Keratinocyte (primary cell): Measurements from ENCODE around the gene NUDT6. TPM values are rescaled to one million over a fixed set of nuclear protein-coding genes. Genes with fewer than 3 reads are reported as not detected.

Source experiments
- DNase-seq: peaks from one replicate; pipeline ENCODE4 v3.0.0-alpha.2; 2011; ENCODE audit warnings: low read depth, missing footprints, low spot score
- FAIRE-seq: peaks from 2 replicates; lab custom pipeline; 2011; peaks lifted over from hg19 to GRCh38; lab: Jason Lieb, UNC
- H2AFZ ChIP-seq: 2 replicates; pipeline ENCODE4 v1.6.0; 2012; ENCODE audit warnings: low read length, control low read depth, inconsistent platforms; ENCODE audit not compliant: control insufficient read depth
- H3K27ac ChIP-seq: 2 replicates; pipeline ENCODE4 v1.5.1; 2011; ENCODE audit warnings: low read length; ENCODE audit not compliant: control insufficient read depth, insufficient read depth
- H3K27me3 ChIP-seq: 3 replicates; pipeline ENCODE4 v1.6.0; 2011; ENCODE audit warnings: low read length; ENCODE audit not compliant: control insufficient read depth, insufficient read depth; ENCODE audit errors: extremely low read depth
- H3K36me3 ChIP-seq, 2 experiments: 2 replicates in 1 of 2; 3 replicates in 1 of 2; pipeline ENCODE4 v1.5.1; 2011; ENCODE audit warnings: low read length in 2 of 2, mild to moderate bottlenecking in 1 of 2; ENCODE audit not compliant: control insufficient read depth in 2 of 2, insufficient read depth in 2 of 2; ENCODE audit errors: extremely low read depth in 1 of 2
- H3K4me1 ChIP-seq: 3 replicates; pipeline ENCODE4 v1.5.1; 2011; ENCODE audit warnings: low read length; ENCODE audit not compliant: control insufficient read depth, insufficient read depth; ENCODE audit errors: extremely low read depth
- H3K4me2 ChIP-seq: 3 replicates; pipeline ENCODE4 v1.6.0; 2011; ENCODE audit warnings: low read depth, low read length; ENCODE audit not compliant: control insufficient read depth, insufficient read depth; ENCODE audit errors: extremely low read depth
- H3K4me3 ChIP-seq, 3 experiments: fragments of 200-600 bp in 1 of 3; sonication (generic) in 1 of 3; 2 replicates in 2 of 3; 3 replicates in 1 of 3; pipeline ENCODE4 v1.5.1; 2011 to 2016; ENCODE audit warnings: low read length in 3 of 3, mild to moderate bottlenecking in 3 of 3, control low read depth in 2 of 3, inconsistent platforms in 1 of 3, low read depth in 1 of 3, mixed read lengths in 1 of 3, mixed run types in 1 of 3, moderate library complexity in 1 of 3; ENCODE audit not compliant: control insufficient read depth in 2 of 3, insufficient read depth in 2 of 3; ENCODE audit errors: extremely low read depth in 1 of 3
- H3K79me2 ChIP-seq: 2 replicates; pipeline ENCODE4 v1.6.0; 2012; ENCODE audit warnings: low read length; ENCODE audit not compliant: control insufficient read depth, insufficient read depth
- H3K9ac ChIP-seq: 3 replicates; pipeline ENCODE4 v1.6.0; 2011; ENCODE audit warnings: low read length; ENCODE audit not compliant: control insufficient read depth, insufficient read depth; ENCODE audit errors: extremely low read depth
- H3K9me1 ChIP-seq: 3 replicates; pipeline ENCODE4 v1.6.0; 2011; ENCODE audit warnings: low read length; ENCODE audit not compliant: control insufficient read depth, insufficient read depth; ENCODE audit errors: extremely low read depth
- H3K9me3 ChIP-seq: 2 replicates; pipeline ENCODE4 v1.5.1; 2012; ENCODE audit warnings: low read depth, low read length; ENCODE audit not compliant: control insufficient read depth
- H4K20me1 ChIP-seq: 3 replicates; pipeline ENCODE4 v1.6.0; 2011; ENCODE audit warnings: low read length; ENCODE audit not compliant: control insufficient read depth, insufficient read depth; ENCODE audit errors: extremely low read depth
- CTCF ChIP-seq, 3 experiments: IDR thresholded peaks in 1 of 3; conservative IDR thresholded peaks in 1 of 3; optimal IDR thresholded peaks in 1 of 3; 2 replicates in 2 of 3; 3 replicates in 1 of 3; pipeline versions ENCODE3 to v1.5.1; 2011; ENCODE audit warnings: low read length in 3 of 3, mild to moderate bottlenecking in 3 of 3, moderate library complexity in 2 of 3, control low read depth in 1 of 3, inconsistent platforms in 1 of 3; ENCODE audit not compliant: insufficient read depth in 2 of 3; ENCODE audit errors: extremely low read depth in 1 of 3
- EZH2 ChIP-seq: IDR thresholded peaks from one replicate; pipeline ENCODE4 v1.6.1; 2012; ENCODE audit warnings: inconsistent platforms, mild to moderate bottlenecking, low read length, moderate library complexity
- dilution Hi-C: fragments of 300-500 bp; cut with MboI; formaldehyde crosslinking; loops from one replicate; pipeline ENCODE4 v1.7.0; 2020; ENCODE audit warnings: low sequenced_read_pairs; ENCODE audit not compliant: extremely low pct_ligation_motif_present
- polyA plus RNA-seq, 5 experiments: library from polyadenylated mRNA; depleted of rRNA in 3 of 5; stranded (reverse) in 3 of 5; stranded (forward) in 1 of 5; unstranded in 1 of 5; fragments of >200 nt; gene quantifications; 1 replicate in 1 of 5; 2 replicates in 3 of 5; 3 replicates in 1 of 5; pipeline versions ENCODE4 v1.2.1 to v1.2.3, GENCODE V29; 2011 to 2012; ENCODE audit warnings: missing spikeins in 2 of 5, low read depth in 1 of 5, low replicate concordance in 1 of 5

Gene NUDT6
- polyA plus RNA-seq, 1 donor (not counting 4 experiments of a cell fraction or from before 2014, with no cell fraction given), result 6.9 TPM

- H3K9me1 ChIP-seq, result no peaks in the 10 kb centered on the region
- no peak for TF ChIP-seq CTCF (optimal IDR thresholded peaks at IDR 0.05 in 1 of 3, IDR thresholded peaks at IDR 0.05 in 1 of 3, conservative IDR thresholded peaks at IDR 0.05 in 1 of 3; ENCODE audit: extremely low read depth in 1 of 3, insufficient read depth in 2 of 3, low read length in 3 of 3)
- TF ChIP-seq EZH2, result no peak
- dilution Hi-C loops, result no loop called here
- DNase-seq (no peak), FAIRE-seq (no peak)
- H3K27me3 ChIP-seq, result no peaks in the 10 kb centered on the region
- H3K79me2 ChIP-seq, result no peaks in the 10 kb centered on the region
- H3K4me1 ChIP-seq, result peaks cover 11% of the 10 kb centered on the region
- no peaks in the 10 kb centered on the region for H4K20me1 ChIP-seq
- no peak overlapping the region for H3K4me2 ChIP-seq
- no peak overlapping the region for H3K4me3 ChIP-seq
- H3K27ac ChIP-seq, result no peak overlapping the region
- H2AFZ ChIP-seq, result no peak overlapping the region
- H3K9ac ChIP-seq, result no peak overlapping the region
- no peaks in the 10 kb centered on the region for H3K9me3 ChIP-seq
- H3K36me3 ChIP-seq, result no peaks in the 10 kb centered on the region
These were observed 65.2 kb downstream of the NUDT6 start for GRCh38 chr4:122857160-122857559.

DNA sequence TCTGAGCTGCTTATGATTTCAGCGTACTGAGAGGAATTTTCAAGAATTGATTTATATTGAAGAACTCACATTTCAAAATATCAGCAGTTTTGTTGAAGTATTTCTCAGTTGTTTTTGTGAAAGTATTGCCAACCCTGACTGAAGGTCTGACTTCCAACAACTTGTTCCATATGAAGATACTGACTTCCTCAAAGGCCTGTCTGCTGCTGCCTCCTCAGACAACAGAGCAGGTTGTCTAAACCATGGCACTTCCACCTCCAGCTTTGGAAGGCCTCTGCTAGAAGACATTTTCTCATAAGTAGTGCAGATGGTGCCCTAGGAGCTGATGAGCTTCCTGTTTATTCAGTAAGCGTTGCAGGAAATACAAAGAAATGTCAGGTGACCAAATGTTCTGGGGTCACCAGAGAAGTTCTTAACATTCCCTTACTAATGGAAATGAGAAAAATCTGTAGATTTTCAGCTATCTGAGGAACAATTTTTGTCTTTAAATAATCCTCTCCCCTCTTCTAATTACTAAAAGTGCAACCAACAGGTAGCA is 67.0 kb downstream of the NUDT6 start:
- Histone ChIP-seq H3K27ac (no peak overlapping the region), H3K4me2 (peak overlapping the region; percentile 74), H3K27me3 (no peaks in the 10 kb centered on the region), H3K36me3 (no peaks in the 10 kb centered on the region), H2AFZ (peak overlapping the region; percentile 5), H4K20me1 (no peaks in the 10 kb centered on the region), H3K9me1 (no peaks in the 10 kb centered on the region), H3K79me2 (no peaks in the 10 kb centered on the region), H3K4me1 (peaks cover 11% of the 10 kb centered on the region), H3K9ac (no peak overlapping the region), H3K9me3 (no peaks in the 10 kb centered on the region), H3K4me3 (no peak overlapping the region)
- no peak for DNase-seq
- dilution Hi-C loops, result no loop called here
- TF ChIP-seq CTCF (optimal IDR thresholded peaks at IDR 0.05 in 1 of 3, IDR thresholded peaks at IDR 0.05 in 1 of 3, conservative IDR thresholded peaks at IDR 0.05 in 1 of 3; ENCODE audit: extremely low read depth in 1 of 3, insufficient read depth in 2 of 3, low read length in 3 of 3) (no peak), EZH2 (no peak)
- peak; percentile 76 for FAIRE-seq
